OCI-LY7 (cell line): Measurements from ENCODE around the gene TRIM14.

Source experiments
- CTCF ChIP-seq: fragments of 200-600 bp; sonication (generic); conservative IDR thresholded peaks from 2 replicates; pipeline ENCODE4 v1.5.1; 2014; ENCODE audit warnings: mild to moderate bottlenecking, antibody characterized with exemption, low read length, moderate library complexity, mixed read lengths
- EZH2phosphoT487 ChIP-seq: fragments of 200-600 bp; sonication (generic); IDR thresholded peaks from 2 replicates; pipeline ENCODE4 v1.6.1; 2018; ENCODE audit warnings: low read depth, borderline replicate concordance, mild to moderate bottlenecking, mixed run types, antibody characterized with exemption, low read length, moderate library complexity, mixed read lengths

GRCh38 chr9:98135938-98136337 is 16.9 kb upstream of the TRIM14 start:
- TF ChIP-seq CTCF: no peak
- TF ChIP-seq EZH2phosphoT487: no peak
